Activated T-cell treated with anti-CD3 and anti-CD28 coated beads for 24 hours (primary cell): ENCODE measurements around the gene ZNF185.
A peak's percentile ranks its signal among the peaks of the same experiment; 100 is the strongest.

Experiments used
- DNase-seq: peaks from one replicate; pipeline ENCODE4 v3.0.0-alpha.2; 2020; ENCODE audit warnings: low read depth

Gene ZNF185

GRCh38 chrX:152917656-152918579 is 20.1 kb downstream of the ZNF185 start:
- no peak for DNase-seq

- DNase-seq, result no peak
Observed at GRCh38 chrX:152918707-152919106, 20.8 kb downstream of the ZNF185 start.

- no peak for DNase-seq
Observed at GRCh38 chrX:152923599-152923998, 25.7 kb downstream of the ZNF185 start.

GRCh38 chrX:152925835-152926234 is 28.0 kb downstream of the ZNF185 start:
- no peak for DNase-seq

GRCh38 chrX:152926279-152926678 is 28.4 kb downstream of the ZNF185 start:
- peak; percentile 43 for DNase-seq

- no peak for DNase-seq
Observed at GRCh38 chrX:152926923-152927322, 29.1 kb downstream of the ZNF185 start.

- DNase-seq, result no peak
Observed at GRCh38 chrX:152927858-152928760, 30.2 kb downstream of the ZNF185 start.

GRCh38 chrX:152928761-152929400 is 31.0 kb downstream of the ZNF185 start:
- no peak for DNase-seq

GRCh38 chrX:152929898-152930297 is 32.0 kb downstream of the ZNF185 start:
- DNase-seq, result no peak

- DNase-seq, result no peak
Observed at GRCh38 chrX:152930516-152930915, 32.6 kb downstream of the ZNF185 start.

GRCh38 chrX:152932144-152932543 is 34.3 kb downstream of the ZNF185 start:
- no peak for DNase-seq

- DNase-seq, result no peak
Observed at GRCh38 chrX:152932598-152933175, 34.8 kb downstream of the ZNF185 start.

- no peak for DNase-seq
Observed at GRCh38 chrX:152936306-152936705, 38.4 kb downstream of the ZNF185 start.

GRCh38 chrX:152937236-152937635 is 39.4 kb downstream of the ZNF185 start:
- DNase-seq, result no peak

- DNase-seq, result peak; percentile 83
Observed at GRCh38 chrX:152941328-152942076, 43.6 kb downstream of the ZNF185 start.

- no peak for DNase-seq
Observed at GRCh38 chrX:152942077-152942442, 44.2 kb downstream of the ZNF185 start.

- no peak for DNase-seq
Observed at GRCh38 chrX:152943826-152944225, 46.0 kb downstream of the ZNF185 start.

- DNase-seq, result no peak
Observed at GRCh38 chrX:152945021-152945979, 47.4 kb downstream of the ZNF185 start.

GRCh38 chrX:152946681-152947080 is 48.8 kb downstream of the ZNF185 start:
- no peak for DNase-seq
